ENCODE data around the gene SMCO4.

Gene SMCO4

DNA sequence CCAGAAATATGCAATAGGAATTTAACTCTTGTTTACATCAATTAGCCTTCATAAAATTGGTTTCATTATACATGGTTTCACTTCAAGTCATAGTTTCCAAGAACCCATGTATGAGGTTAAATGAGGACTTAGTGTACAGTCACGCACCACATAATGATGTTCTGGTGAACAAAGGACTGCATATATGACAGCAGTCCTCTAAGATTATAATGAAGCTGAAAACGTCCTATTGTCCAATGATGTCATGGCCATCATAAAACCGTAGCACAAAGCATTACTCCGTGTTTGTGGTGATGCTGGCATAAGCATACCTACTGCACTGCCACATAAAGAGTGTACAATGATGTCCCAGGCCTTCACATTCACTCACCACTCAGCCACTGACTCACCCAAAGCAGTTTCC is 31.1 kb downstream of the SMCO4 start:
- H3K36me3 ChIP-seq: no peaks in the 10 kb centered on the region
- no peaks in the 10 kb centered on the region for H3K4me1 ChIP-seq (ENCODE audit: control insufficient read depth in 1 of 2, insufficient read depth in 1 of 2, low read depth in 1 of 2, low read length in 1 of 2)
- no peak overlapping the region for H3K4me3 ChIP-seq (ENCODE audit: low read depth in 1 of 2, low read length in 1 of 2)
- TF ChIP-seq, protein P1, sequence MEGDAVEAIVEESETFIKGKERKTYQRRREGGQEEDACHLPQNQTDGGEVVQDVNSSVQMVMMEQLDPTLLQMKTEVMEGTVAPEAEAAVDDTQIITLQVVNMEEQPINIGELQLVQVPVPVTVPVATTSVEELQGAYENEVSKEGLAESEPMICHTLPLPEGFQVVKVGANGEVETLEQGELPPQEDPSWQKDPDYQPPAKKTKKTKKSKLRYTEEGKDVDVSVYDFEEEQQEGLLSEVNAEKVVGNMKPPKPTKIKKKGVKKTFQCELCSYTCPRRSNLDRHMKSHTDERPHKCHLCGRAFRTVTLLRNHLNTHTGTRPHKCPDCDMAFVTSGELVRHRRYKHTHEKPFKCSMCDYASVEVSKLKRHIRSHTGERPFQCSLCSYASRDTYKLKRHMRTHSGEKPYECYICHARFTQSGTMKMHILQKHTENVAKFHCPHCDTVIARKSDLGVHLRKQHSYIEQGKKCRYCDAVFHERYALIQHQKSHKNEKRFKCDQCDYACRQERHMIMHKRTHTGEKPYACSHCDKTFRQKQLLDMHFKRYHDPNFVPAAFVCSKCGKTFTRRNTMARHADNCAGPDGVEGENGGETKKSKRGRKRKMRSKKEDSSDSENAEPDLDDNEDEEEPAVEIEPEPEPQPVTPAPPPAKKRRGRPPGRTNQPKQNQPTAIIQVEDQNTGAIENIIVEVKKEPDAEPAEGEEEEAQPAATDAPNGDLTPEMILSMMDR (IDR thresholded peaks at IDR 0.05): no peak
- no peak overlapping the region for H3K27ac ChIP-seq
- H3K27me3 ChIP-seq: no peaks in the 10 kb centered on the region
- no peaks in the 10 kb centered on the region for H3K9me3 ChIP-seq

DNA sequence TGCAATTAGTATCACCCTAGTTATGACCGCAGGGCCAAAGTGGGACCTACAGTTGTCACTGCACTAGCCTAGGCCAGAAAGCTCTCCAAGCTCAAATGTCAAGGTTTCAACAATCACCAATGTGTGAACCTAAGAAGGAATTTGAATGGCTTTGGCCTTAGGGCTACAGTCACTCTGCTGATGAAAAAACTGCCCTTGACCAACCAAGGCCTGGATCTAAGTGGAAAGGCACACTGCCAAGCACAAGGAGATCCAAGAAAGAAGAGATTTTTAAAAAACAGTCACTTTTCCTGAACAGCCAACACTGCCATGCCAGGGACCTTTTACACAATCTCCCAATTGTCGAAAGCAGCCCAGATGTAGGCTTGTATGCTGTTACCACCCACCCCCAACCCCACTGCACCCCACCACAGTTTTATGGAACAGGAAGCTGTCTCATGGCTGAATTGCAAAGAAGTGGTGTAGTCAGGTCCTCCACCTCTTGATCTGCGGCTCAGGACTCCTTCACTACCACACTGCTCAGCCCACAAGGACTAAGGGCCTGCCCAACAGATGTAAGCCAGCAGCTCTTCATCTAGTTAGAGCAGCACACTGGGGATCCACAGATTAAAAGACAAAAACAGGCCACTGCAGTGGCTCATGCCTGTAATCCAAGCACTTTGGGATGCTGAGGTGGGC is 32.9 kb downstream of the SMCO4 start:
- no peaks in the 10 kb centered on the region for H3K36me3 ChIP-seq
- H3K27me3 ChIP-seq: no peaks in the 10 kb centered on the region
- no peaks in the 10 kb centered on the region for H3K4me1 ChIP-seq (ENCODE audit: control insufficient read depth in 1 of 2, insufficient read depth in 1 of 2, low read depth in 1 of 2, low read length in 1 of 2)
- no peak overlapping the region for H3K27ac ChIP-seq
- H3K9me3 ChIP-seq: no peaks in the 10 kb centered on the region
- no peak overlapping the region for H3K4me3 ChIP-seq (ENCODE audit: low read depth in 1 of 2, low read length in 1 of 2)
- TF ChIP-seq, protein P1 (IDR thresholded peaks at IDR 0.05): no peak

DNA sequence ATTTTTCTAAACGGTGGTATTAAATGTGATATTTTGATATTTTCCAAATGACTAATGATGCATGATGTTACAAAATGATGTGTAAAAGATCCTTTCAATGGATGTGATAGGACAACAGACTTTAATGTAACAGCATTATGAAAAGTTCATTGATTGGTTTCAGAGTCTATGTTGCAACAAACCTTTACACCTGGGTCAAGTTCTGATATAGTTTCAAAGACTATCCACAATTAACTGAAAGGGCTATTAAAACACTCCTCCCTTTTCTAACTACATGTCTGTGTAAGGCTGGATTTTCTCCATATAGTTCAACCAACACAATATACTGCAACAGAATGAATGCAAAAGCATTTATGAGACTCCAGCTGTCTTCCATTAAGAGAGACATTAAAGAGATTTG is 35.7 kb downstream of the SMCO4 start:
- no peaks in the 10 kb centered on the region for H3K27me3 ChIP-seq
- TF ChIP-seq, protein P1 (IDR thresholded peaks at IDR 0.05): no peak
- H3K4me1 ChIP-seq (ENCODE audit: control insufficient read depth in 1 of 2, insufficient read depth in 1 of 2, low read depth in 1 of 2, low read length in 1 of 2): no peaks in the 10 kb centered on the region
- H3K27ac ChIP-seq: no peak overlapping the region
- H3K4me3 ChIP-seq (ENCODE audit: low read depth in 1 of 2, low read length in 1 of 2): no peak overlapping the region
- no peaks in the 10 kb centered on the region for H3K9me3 ChIP-seq
- H3K36me3 ChIP-seq: no peaks in the 10 kb centered on the region

DNA sequence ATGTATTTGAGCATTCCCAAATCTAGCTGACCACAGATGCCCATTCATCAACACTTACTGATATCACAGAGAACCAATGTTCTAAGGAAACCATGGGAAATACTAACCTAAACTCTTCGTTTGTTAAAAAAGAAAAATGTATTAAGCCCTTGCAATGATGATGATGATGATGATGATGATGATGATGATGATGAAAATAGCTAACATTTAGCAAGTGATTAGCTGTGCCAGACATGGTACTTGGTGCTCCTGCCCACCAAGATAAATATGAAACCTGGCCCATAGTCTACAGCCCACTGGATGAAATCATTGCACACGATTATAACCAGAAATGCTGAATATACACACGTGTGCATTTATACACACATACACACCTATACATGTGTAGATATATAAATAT is 37.5 kb downstream of the SMCO4 start:
- H3K4me1 ChIP-seq (ENCODE audit: control insufficient read depth in 1 of 2, insufficient read depth in 1 of 2, low read depth in 1 of 2, low read length in 1 of 2): no peaks in the 10 kb centered on the region
- no peak overlapping the region for H3K27ac ChIP-seq
- TF ChIP-seq, protein P1 (IDR thresholded peaks at IDR 0.05): no peak
- no peak overlapping the region for H3K4me3 ChIP-seq (ENCODE audit: low read depth in 1 of 2, low read length in 1 of 2)
- no peaks in the 10 kb centered on the region for H3K36me3 ChIP-seq
- H3K27me3 ChIP-seq: no peaks in the 10 kb centered on the region
- H3K9me3 ChIP-seq: no peaks in the 10 kb centered on the region

DNA sequence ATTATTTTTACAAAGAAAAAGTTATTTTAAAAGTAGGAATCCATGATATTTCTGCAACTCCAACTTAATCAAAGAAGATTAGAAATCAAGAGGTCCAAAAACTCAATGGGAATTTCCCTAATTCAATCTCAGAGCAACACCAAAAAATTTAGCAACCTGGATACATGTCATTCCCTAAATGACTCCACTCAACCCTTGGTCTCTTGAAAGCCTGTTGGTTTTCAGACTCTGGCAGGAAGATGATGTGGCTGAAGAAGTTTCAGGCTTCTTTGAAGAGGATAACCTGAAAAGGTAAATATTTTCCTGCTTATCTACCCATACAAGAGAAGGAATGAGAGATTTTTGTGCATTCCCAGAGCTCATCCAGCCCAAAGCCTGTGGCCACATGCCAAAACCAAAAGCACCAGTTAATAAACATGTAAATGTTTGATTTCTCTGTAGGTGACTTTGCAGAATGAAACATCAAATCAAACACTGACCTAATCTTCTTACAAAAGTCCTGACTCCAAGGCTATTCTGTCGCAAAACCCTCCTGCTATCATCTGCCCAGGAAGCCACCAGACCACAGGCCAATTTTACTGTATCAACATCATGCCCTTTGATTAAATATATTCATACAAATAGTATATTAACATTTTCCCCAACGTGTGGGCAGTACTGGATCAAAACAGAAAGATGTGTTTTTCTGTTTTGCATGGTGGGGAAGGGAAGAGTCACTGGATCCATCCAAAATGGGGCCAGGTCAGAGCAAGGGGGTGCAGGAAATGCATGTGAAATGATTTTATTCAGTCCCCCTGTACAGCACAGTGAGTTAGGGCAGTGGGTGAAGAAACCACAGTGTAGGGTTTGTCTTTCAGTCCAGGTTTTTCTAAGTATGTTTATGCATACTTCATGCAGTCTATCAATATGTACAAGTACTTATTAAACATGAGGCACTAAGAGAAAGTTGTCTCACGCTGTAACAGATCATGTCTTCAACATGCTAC is 38.8 kb downstream of the SMCO4 start:
- no peaks in the 10 kb centered on the region for H3K4me1 ChIP-seq (ENCODE audit: control insufficient read depth in 1 of 2, insufficient read depth in 1 of 2, low read depth in 1 of 2, low read length in 1 of 2)
- no peaks in the 10 kb centered on the region for H3K9me3 ChIP-seq
- H3K36me3 ChIP-seq: no peaks in the 10 kb centered on the region
- no peak overlapping the region for H3K27ac ChIP-seq
- H3K4me3 ChIP-seq (ENCODE audit: low read depth in 1 of 2, low read length in 1 of 2): no peak overlapping the region
- H3K27me3 ChIP-seq: no peaks in the 10 kb centered on the region
- TF ChIP-seq, protein P1 (IDR thresholded peaks at IDR 0.05): no peak

Data from neutrophil (primary cell).